Left hindlimb (tissue), 1 donor: ENCODE measurements around the gene TFEB.

Experiments
- DNase-seq: peaks from one replicate; pipeline ENCODE4 v3.0.0-alpha.2; 2018

The TFEB gene

DNA sequence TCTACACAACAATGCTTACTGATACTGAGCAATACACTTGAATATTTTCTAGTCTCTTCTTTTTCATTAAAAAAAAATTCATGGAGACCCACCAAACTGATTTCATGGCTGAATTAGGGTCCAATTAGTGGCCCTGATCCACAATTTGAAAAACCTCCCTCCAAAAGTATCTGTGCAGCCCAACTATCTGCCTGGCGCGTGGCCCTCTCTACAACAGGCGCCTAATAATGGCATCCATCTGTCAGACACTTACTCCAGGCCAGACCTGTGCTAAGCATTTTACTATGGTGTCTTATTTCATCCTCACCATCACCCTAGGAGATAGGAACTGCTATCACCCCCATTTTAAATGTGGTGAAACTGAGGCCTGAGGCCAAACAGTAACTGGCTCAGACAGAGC, 14.0 kb downstream of the TFEB start:
- no peak for DNase-seq

DNA sequence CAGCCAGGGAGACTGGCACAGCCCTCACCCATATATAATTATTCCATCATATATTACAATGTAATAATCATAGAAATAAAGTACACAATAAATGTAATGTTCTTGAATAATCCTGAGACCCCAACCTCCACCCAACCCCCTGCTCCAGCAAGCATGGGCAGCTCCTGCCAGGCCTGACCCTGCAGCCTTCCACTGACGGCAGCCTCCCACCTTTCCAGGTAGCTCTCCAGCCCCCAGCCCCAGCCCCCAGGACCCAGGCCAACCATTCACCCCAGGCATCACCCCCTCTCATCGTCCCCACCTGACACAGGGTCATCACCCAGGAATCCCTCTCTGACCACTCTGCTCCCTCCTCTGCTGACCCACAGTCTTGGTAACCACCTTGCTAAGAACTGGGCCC, 14.6 kb downstream of the TFEB start:
- no peak for DNase-seq

DNA sequence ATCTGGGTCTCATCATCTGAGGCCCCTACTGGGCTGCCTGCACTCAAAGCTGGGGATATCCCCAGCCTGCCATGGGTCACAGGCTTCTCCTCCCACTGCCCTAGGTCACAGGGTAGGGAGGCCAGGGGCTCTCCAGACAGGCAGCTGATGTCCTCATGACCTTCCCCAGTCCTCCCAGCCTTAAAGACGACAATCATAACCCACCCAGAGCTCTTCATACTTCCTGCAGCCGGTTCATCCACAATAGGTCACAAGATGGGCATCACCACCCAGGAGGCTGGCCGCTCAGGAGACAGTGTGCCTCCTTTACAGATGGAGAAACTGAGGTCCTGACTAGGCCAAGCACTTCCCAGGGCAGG, 15.2 kb downstream of the TFEB start:
- no peak for DNase-seq

DNA sequence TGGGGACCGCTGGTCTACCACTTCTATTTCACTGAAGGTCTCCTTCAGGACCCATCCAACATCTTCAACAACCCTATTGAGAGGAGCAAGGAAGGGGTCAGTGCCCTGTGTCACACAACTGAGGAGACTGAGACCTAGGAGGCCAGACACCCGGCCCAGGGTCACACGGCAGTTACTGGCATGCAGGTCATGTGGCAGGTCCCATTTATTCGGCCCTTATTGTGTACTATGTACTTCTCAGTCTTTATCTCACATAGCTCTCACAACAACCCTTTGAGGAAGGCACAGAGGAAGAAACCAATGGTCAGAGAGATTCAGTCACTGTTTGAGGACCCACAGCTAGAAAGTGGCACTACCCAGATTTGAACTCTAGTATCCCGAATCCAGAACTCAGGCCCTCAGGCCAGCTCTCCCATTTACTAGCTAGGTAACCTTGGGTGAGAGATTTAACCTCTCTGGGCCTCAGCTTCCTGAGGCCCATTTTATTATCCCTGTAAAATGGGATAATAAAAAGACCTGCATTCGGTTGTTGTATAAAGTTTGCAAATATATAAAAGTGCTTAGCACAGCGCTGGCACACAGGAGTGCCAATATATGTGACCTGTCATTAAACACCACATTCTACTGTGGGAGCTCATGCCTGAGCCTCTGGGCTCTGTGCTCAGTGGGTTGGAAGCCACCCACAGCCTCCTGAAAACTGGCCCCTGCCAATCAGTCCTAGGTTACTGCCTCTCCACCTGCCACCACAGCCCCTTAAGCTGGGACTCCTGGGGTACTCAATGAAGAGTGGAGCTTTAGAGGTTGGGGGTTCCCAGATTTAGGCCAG, 15.8 kb downstream of the TFEB start:
- no peak for DNase-seq

DNA sequence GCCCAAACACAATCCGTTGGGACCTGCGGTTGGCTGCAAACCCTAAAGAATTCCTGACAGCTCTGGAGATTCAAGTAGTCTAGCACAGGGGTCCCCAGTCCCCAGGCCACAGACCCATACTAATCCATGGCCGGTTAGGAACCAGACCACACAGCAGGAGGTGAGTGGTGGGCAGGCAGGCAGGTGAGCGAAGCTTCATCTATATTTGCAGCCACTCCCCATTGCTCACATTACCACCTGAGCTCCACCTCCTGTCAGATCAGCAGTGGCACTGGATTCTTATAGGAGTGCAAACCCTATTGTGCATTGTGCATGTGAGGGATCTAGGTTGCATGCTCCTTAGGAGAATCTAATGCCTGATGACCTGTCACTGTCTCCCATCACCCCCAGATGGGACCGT, 16.6 kb downstream of the TFEB start:
- no peak for DNase-seq

DNA sequence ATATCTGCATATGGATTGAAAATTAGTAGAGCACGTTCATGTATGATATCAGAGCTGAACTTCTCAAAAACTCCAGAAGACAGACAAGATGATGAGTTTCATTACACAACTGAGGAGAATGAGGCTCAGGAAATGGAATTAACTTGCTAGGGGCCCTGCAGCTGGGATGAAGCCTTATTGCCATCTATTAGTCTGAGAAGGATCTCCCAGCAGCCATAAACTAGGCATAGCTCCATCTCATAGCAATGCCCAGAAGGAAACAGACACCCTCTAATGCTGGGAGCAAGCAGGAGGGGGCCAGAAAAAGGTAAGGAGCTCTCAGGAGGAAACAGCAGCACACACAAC, 18.0 kb downstream of the TFEB start:
- no peak for DNase-seq

DNA sequence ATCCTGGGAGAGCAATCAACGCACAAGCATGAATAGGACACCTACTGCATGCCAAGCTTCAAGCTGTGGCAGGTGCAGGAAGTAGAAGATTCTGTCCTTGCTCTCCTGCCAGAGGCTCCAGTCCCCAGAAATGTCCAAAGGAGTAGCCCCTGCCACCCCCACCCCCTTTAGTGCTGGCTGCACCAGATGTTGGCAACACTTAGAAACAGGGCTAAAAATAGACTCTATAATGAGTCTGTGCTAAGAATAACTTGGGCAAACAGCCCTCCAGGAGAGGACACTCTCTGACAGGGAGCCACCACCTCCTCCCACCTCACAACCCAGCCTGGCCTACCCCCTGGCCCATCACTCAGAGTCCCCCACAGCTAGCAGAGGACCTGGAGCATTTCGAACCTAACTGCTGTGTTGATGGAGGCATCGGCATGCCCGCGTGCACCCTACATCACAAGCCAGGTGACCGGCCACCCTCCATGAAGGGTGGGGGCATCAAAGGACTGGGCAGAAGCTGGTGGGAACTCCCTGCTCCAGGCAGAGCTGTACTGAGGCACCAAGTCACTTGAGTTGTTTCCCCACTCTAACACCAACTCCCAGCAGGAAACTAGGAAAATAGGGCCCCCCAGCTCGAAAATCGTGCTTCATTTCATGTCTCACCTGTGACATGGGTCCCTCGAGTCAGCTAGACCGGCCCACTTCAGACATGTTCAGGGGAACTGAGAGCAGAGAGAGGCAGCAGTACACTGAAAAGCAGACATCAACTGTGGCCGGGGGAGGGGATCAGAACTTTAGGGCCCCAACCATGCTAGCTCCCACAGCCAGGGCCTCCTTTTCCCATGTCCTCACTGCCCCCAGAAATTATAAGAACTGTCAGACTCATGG, 18.7 kb downstream of the TFEB start:
- DNase-seq: no peak

DNA sequence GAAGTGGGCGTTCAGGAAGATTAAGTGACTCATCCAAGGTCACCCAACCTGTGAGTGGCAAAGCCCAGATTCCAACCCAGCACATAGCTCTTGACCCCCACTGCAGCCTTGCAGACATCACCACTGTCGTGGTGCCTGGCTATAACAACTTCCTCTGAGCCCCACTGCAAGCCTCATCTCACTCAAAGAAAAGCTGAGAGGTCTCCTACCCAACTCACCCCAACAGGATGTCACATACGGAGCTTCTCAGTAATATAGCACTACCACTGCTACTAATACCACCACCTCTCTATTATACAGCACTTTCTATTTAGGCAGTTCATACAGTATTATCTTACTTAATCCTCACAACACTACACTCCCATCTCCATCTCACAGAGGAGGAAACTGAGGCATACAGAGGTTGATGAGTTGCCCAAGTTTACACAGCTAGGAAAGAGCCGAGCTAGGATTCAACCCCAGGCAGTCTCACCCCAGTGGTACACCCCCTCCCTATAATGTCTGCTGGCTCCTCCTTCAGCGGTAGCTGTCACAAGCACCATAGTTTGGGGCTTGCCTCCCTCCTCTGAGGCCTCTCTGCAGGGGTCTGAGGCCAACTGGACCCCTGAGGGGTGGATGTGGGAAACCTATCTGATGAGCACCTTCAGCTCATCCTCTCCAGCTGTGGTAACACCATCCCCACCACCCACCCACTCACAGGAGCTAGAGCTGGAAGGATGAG, 19.5 kb downstream of the TFEB start:
- DNase-seq: no peak

DNA sequence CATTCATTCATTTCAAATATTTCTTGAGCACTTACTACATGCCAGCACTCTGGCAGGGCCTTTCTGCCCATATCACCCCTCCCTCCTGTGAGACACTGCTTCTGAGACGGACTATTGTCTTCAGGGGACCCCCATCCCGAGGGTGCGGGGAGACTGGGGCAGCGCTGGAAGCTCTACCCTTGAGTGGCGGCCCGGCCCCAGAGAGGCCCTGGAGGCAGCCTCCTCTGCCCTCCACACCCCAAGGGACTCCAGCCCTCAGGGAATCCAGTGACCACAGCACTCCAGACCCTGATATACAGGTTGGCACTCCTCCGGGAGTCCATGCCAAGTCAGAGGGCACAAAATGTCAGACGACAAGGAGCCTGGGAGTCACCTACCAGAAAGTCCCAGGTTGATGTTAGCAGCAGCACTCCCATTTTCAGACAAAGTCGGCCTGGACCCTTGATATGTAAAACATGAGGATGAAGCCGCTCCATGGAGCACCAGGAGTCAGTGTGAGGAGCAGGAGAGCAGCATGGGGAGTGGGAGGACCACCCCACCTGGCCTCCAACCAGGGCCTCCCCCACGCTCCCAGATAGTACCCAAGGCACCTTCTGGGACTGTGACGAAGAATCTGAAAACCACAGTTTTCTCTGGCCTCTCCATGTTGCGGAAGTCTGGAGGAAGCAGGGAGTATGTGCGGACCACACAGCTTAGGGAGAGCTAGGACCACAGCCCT, 20.7 kb downstream of the TFEB start:
- no peak for DNase-seq

DNA sequence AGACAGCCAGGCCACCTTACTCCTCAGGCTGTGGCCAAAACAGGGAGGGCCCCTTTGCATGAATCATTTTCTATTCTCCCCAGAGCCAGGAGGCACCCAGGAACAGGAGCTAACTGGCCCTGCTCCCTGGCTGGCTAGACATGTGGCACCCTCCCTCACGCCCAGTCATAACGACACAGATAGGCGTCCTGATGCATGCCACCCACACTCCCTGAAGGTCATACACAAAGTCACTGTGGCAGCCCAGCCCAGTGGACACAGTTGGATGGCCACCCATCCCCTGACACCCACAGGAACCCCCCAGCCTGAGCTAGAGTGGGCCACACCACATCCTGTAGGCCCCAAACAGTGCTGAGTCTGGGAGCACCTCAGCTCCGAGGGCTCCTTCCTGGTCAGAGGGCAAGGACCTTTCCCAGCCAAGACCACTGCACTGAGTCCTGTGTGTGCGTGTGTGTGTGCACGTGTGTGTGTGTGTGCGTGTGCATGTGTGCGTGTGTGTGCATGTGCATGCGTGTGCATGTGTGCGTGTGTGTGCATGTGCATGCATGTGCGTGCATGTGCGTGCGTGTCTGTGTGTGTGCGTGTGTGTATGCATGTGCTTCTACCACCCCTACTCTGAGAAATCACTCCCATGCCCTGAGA, 21.6 kb downstream of the TFEB start:
- no peak for DNase-seq

DNA sequence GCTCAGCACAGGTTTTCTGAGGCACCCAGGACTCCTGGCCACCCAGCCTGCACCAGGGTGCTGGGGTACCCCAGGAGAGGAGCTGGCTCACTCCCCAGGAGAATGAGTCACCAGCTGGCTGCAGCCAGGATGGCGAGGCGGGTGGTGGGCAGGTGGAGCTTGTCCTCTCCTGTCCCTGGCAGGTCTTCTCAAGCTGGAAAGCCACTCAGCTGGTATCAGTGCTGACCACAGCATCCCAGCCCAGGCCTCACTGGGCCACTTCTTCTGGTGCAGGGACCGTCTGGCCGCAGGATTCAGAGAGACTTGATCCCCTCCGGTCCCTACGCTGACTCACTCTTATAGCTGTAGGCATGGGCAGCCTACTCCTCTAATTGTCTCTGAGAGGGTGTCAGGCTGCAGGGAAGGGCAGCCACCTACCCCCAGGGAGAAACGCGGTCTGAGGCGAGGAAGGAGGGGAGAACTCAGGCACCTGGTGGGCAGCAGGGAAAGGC, 22.2 kb downstream of the TFEB start:
- no peak for DNase-seq

DNA sequence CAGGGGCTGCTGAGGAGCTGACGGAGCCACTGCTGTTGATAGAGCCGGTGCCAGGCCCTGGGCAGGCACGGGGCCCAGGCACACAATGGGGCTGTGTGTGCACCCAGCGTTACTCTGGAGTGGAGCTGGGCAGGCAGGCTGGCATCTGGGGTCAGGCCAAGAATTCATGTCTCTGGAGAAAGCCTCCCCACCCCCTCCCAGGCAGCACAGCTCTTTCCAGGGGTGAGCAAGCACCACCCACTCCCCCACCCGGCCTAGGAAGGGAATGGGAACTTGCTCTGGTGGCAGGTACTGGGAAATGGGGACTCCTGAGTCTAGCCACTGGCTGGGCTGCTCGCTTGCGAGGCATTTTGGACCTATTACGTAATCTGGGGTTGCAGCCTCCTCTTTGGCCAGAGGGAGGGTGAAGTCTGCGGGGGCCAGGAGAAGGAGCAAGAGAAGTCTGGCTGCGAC, 22.7 kb downstream of the TFEB start:
- DNase-seq: no peak

DNA sequence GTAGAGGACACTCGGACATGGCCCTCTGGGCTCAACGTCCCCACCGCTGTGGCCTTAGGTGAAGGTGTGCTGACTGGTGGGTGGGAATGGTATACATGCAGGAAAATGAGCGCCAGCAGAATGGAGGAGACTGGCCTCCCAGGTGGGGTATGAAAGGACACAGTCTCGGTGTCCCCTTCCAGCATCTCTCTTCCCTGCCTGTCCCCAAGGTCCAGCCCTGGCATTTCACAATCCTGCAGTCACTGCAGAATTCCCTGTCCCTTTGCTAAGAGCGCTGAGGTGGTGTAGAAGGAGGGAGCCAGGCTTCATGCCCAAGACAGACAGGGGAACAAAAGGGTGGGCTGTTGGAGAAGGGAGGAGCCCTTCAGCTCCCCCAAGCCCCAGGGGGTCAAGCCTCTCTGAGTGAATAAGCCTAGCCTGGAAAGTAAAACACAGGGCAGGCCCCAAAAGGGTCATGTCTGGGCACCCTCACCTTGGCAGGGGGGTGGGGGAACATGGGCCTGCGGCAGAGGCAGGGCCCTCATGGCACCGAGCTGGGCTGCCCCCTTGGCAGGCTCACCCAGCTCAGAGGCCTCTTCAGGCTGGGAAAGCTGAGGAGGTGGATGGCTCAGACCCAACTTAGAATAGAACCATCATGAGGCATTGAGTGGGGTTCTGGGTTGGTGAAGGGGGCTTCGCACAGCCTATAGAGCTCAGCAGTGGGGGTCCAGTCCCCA, 23.9 kb downstream of the TFEB start:
- DNase-seq: no peak

DNA sequence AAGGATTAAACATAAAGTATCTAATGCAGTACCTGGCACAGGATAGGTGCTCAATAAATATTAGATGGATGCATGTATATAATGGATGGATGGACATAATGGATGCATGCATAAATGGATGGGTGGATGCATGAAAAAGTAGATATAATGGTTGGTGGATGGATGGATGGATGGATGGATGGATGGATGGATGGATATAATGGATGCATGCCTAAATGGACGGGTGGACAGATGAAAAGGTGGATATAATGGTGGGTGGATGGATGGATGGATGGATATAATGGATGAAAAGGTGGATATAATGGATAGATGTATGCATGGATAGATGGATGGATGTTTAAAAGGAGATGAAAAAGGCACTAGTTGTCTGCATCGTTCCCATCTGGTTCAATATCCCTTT, 26.0 kb downstream of the TFEB start:
- no peak for DNase-seq

DNA sequence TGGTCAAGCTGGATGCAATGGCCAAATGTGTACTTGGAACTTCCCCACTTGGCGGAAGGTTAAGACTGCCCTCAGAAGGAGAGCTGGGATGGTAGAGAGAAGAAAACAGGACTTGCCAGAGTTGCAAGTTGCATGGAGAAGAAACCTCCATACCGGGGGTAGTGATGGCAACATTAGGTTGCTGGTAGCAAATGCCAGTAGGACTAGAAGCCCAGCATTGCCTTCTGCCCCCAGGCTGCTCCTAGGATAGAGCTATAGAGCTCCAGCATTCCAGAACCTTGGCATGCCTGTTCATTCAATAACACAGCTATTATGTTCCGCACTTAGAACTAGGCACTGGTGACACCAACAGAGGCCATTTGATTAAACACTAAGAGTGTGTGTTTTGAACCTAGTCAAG, 26.6 kb downstream of the TFEB start:
- DNase-seq: no peak

DNA sequence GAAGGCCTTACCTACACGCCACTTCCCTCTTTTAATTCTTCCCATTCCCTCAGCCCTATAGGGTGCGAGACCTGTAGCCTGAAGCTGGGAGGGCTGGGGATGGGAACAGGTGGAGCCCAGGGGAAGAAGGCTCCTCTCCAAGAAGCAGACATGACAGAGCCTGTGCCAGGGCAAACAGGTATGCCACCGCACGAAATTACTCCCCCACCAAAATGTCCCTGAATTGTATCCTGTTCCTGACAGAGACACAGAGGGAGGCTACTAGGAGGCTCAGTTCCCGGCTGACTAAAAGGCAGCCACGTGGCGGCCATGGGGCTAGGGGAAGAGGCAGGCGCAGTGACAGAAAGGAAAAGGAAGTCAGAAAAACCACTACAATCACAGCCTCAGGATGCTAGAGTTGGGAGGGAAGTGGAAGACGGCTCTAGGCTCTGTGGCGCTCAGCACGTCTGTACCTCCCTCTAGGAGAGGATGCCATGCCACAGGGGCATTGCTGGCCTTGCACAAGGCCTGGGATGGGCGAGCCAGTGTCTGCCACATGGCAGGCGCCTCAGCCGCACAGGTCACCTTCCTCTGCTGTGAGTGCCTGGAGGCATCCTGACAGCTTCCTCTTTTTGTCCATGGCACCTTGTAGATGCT, 27.7 kb downstream of the TFEB start:
- DNase-seq: no peak

DNA sequence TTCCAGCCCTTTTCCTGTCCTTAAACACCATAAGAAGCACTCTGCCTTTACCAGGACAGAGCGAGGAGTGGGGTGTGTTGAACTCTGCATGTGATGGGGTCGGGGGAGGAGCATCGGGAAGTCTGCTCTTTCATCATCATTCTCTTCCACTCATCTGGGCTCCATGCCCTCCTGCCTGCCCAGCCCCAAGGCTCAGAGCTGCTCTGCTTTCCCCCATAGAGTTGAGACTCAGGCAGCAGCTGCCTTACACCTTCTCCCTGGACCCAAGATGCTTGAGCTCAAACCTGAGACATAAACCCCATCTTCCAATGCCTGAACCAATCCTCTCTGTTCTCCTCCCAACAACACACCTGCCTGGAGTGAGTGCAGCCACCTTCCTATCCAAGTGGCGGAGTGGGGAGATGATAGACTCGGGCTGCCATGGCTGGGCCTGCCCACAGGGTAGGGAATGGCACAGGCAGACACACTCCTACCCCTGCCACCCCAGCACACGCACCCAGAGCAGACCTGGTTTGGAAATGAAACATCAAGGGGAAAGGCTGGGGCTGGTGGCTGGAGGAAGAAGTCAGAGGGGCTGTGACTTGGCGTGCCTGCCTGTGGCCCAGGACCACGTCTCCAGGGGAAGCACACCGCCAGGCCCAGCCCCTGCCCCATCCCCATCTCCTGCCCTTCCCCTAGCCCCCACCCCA, 28.4 kb downstream of the TFEB start:
- no peak for DNase-seq

DNA sequence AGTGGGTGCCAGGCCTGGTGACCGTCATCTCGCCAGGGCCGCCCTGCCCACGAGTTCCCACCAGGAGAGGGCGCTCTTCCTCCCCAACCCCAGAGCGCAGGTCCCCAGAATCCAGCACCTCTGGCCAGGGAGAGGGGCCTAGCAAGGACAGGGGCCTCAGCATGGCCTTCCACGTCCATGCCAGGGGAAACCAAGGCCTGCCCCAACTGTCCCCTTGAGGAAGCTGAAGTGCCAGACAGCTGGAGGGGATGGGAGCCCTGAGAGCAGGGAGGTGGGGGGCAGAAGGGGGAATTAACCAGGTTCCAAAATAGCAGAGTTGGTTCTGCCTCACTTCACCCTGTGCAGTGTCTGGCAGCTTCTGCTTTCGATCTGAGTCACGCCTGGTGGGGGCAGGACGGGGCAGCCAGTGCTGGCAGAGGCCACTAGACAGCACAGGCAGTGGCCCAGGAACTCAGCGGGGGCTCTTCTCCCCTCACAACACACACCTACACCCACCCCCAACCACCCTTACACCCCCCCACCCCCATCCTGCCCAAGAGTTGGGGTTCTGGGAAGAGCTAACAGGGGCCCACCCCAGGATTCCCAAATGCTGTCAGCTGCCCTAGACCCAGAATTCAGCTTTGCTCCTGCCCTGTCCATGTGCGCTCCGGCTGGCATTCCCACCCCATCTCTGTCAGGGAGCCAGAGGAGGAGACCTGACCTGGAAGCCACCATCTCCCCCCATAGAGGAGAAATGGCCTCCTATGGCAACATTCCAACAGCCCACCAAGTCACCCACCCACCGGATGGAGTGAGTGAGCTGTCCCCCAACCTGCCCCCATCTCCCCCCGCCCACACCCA, 29.2 kb downstream of the TFEB start:
- no peak for DNase-seq

DNA sequence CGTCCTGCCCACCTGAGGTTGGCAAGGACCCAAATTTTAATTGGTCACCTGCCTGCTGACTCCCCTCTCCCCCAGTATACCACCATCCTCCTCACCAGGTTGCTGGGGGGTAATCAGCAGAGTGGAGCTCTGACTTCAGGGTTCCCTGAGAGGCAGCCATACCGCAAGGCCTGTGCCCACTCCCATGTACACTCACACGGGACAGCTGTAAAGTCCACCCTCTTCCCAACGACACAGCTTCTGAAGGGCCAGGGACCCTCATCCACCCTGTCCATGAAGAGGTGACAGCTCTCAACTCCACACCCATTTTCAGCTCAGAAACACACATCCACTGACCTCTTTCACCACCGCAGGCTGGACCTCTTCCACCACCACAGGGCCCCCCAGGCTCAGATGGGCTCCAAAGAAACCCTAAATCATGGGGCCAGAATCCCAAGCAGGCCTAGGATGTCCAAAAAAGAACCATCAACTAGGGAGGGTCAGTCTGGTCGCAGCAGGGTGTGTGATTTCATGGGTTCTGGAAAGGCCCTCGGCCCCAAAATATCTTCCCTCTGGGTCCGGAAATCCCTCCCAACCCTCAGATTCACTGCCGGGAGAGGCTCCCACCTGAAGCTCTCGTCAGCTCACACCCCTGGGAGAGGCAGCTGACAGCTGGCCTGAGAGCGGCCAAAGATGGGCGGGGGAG, 30.0 kb downstream of the TFEB start:
- no peak for DNase-seq
